Measurements from ENCODE around the gene RPIA.

The RPIA gene

GRCh38 chr2:88720399-88720798 lies 28.9 kb downstream of the RPIA start:
- no peak for TF ChIP-seq CTCF (IDR thresholded peaks at IDR 0.05; ENCODE audit: control extremely low read depth, extremely low read depth, low read depth, missing control alignments)
- CTCF ChIA-PET, result interaction anchor here (1.0 kb wide), 1 partner anchor 14 kb away, joined by 3 read pairs; no protein-coding TSS in a partner anchor
- DNase-seq (ENCODE audit: extremely low spot score), result no peak
- POLR2A ChIA-PET, result no interaction called here

- ChIA-PET CTCF (no interaction called here), POLR2A (no interaction called here)
- DNase-seq (ENCODE audit: extremely low spot score), result no peak
- no peak for TF ChIP-seq CTCF (IDR thresholded peaks at IDR 0.05; ENCODE audit: control extremely low read depth, extremely low read depth, low read depth, missing control alignments)
Measured at GRCh38 chr2:88721268-88721667, 29.8 kb downstream of the RPIA start.

DNA sequence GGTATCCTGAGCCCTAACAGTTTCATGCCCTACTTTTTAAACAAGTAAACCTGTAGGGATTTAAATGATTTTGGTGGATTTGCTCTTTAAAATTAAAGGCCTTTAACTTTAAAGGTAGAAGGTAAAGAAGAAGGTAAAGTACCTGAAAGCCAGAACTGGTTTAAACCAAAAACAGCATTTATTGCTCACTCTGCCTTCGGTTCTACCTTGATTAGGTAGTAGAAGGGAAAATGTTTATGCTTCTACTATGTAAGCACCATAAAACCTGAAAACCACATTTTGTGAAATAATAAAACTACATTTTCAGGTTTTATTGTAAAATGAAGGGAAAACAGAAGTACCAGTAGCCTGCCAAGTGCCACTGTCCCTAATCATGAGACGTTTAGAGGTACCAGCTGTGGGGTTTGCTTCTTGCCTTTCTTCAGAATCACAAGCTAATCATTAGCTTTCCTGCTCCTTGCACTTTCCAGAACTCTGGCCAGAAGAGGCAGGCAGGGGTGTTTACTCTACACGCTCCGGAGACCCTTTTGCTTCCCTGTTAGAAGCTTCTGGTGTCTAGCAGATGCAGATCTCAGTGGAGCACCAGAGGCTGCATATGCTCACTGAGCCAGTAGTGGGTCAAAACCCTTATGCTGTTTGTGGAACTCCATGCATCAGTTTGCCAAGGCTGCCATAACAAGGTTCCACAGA lies 33.3 kb downstream of the RPIA start:
- TF ChIP-seq CTCF (IDR thresholded peaks at IDR 0.05; ENCODE audit: control extremely low read depth, extremely low read depth, low read depth, missing control alignments), result no peak
- ChIA-PET CTCF (interaction anchor here (0.8 to 1.9 kb wide), 5 partner anchors 9 to 26 kb away, joined by 3 to 6 read pairs (median 3); no protein-coding TSS in a partner anchor), POLR2A (no interaction called here)
- DNase-seq (ENCODE audit: extremely low spot score), result no peak

GRCh38 chr2:88729061-88729745 lies 37.7 kb downstream of the RPIA start:
- ChIA-PET CTCF (interaction anchor here (1.4 to 1.9 kb wide), 2 partner anchors 11 to 103 kb away, joined by 3 to 12 read pairs; no protein-coding TSS in a partner anchor), POLR2A (no interaction called here)
- TF ChIP-seq CTCF (IDR thresholded peaks at IDR 0.05; ENCODE audit: control extremely low read depth, extremely low read depth, low read depth, missing control alignments), result no peak
- DNase-seq (ENCODE audit: extremely low spot score), result no peak

DNA sequence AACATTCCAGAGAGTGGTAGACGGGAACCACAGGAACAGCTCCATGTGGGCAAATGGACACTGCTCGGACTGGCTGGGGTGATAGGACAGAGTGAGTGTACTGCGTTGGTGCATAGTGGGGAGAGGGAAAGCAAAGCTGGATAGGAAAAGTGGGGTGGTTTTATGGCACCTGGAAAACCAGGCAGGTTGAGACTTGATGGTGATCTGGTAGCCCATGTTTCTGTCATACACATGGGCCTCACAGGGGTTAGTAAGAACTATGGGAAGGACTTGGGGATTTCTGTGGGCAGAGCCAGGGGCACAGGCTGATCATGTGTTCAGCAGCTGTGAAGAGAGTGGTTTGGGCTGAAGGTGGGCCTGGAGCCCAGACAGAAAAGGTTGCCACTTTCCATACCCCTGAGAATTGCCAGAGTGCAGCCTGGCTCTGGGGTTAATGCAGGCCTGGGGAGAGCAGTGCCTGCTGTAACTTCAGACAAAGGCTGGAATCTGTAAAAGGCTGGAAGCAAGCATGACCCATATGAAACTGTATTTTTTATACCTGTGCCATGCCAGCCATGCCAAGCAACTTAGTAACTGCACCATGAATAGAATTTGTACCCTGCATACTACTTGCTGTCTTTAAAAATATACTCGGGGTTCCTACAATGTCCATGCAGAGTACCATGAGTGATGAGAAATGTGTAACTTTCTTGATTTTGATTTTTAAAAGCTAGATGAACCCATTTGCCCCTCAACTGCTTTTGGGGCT lies 41.9 kb downstream of the RPIA start:
- DNase-seq (ENCODE audit: extremely low spot score), result no peak
- ChIA-PET CTCF (interaction anchor here (0.8 to 9.5 kb wide), 5 partner anchors 8 to 62 kb away, joined by 3 to 109 read pairs (median 5); no protein-coding TSS in a partner anchor), POLR2A (no interaction called here)

More for the DNA sequence above, 41.9 kb downstream of the RPIA start:
- no peak for TF ChIP-seq CTCF (IDR thresholded peaks at IDR 0.05; ENCODE audit: control extremely low read depth, extremely low read depth, low read depth, missing control alignments)

All from GM10248 (cell line).